Muscle layer of colon (tissue), 2 donors: Measurements from ENCODE around the gene SPC24.

ENCODE experiments used
- H3K27ac ChIP-seq: one replicate; pipeline ENCODE4 v1.7.0; 2013; ENCODE audit warnings: low read depth, mild to moderate bottlenecking, low read length, moderate library complexity
- H3K27me3 ChIP-seq, 2 donors: one replicate each; pipeline ENCODE4 v1.7.0; 2013; ENCODE audit warnings: low read length in 2 of 2, mild to moderate bottlenecking in 2 of 2; ENCODE audit not compliant: insufficient read depth in 2 of 2, control insufficient read depth in 1 of 2
- H3K36me3 ChIP-seq: one replicate; pipeline ENCODE4 v1.7.0; 2013; ENCODE audit warnings: mild to moderate bottlenecking, low read length; ENCODE audit not compliant: insufficient read depth
- H3K4me1 ChIP-seq: one replicate; pipeline ENCODE4 v1.7.0; 2013; ENCODE audit warnings: mild to moderate bottlenecking, low read length; ENCODE audit not compliant: insufficient read depth
- H3K4me3 ChIP-seq, 2 donors: one replicate each; pipeline ENCODE4 v1.7.0; 2013; ENCODE audit warnings: low read length in 2 of 2, low read depth in 1 of 2, mild to moderate bottlenecking in 1 of 2, moderate library complexity in 1 of 2
- H3K9ac ChIP-seq: one replicate; pipeline ENCODE4 v1.7.0; 2013; ENCODE audit warnings: low read length
- H3K9me3 ChIP-seq: one replicate; pipeline ENCODE4 v1.7.0; 2013; ENCODE audit warnings: mild to moderate bottlenecking, low read length
- donor health status: abdominal sarcoma.
- donor health status: Adenocarcinoma of cecum.

SPC24 gene

GRCh38 chr19:11155373-11156120, at the start of gene SPC24:
SPC24 (minus strand) TSS chr19:11155782; CDS start chr19:11155776, 6 bp downstream.
- Histone ChIP-seq H3K4me1 (peaks cover 51% of the 10 kb centered on the region), H3K4me3 (peak within 1 kb of the TSS; percentile 39 to 62), H3K27ac (peak within 1 kb of the TSS; percentile 35), H3K27me3 (no peaks in the 10 kb centered on the region), H3K36me3 (no peaks in the 10 kb centered on the region), H3K9me3 (no peaks in the 10 kb centered on the region), H3K9ac (no peak within 1 kb of the TSS)

DNA sequence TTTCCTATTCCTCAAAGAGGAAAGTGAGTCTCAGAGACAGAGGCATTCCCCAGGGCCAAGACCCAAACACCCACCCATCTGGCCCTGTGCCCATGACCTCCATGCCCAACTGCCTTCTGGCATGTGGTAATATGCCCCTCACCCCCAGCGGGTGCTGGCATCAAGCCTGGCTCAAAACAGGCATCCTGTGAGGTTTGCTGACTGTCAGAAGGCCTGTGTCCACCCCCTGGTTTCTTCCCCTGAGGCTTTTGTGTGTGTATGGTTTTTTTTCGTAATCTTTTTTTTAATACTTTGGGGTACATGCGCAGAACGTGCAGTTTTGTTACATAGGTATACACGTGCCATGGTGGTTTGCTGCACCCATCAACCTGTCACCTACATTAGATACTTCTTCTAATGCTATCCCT, 49.4 kb upstream of the SPC24 start:
- peaks cover 12% of the 10 kb centered on the region for H3K36me3 ChIP-seq
- peak overlapping the region; percentile 49 for H3K9ac ChIP-seq
- peak overlapping the region in 1 of 2 donors; percentile 57 for H3K4me3 ChIP-seq
- H3K4me1 ChIP-seq: peaks cover 28% of the 10 kb centered on the region
- peak overlapping the region; percentile 89 for H3K27ac ChIP-seq
- H3K27me3 ChIP-seq: no peaks in the 10 kb centered on the region
- no peaks in the 10 kb centered on the region for H3K9me3 ChIP-seq

DNA sequence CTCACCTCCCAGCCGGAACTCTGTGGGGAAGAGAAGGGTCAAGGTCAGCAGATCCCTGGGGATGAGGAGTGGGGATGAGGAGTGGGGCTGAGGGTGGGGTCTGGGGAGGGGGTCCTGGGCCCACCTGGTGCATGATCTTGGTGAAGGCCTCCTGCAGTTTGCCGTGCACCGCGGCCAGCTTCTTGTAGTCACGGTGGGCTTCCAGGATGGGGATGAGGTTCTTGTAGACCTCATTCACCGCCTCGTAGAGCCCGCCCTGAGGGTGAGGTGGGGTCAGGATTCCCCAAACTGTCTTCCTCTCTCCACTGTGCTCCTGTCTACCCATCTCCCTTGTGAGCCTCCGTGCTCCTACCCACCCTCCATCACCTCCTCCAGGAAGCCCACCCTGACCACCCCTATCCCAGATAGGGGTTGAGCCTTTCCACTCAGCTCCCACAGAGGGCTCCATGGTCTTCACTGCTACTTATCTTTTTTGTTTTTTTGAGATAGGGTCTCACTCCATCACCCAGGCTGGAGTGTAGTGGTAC, 48.6 kb upstream of the SPC24 start:
- Histone ChIP-seq H3K9me3 (no peaks in the 10 kb centered on the region), H3K4me3 (peak overlapping the region; percentile 21 to 57), H3K9ac (peak overlapping the region; percentile 49), H3K27me3 (no peaks in the 10 kb centered on the region), H3K36me3 (peaks cover 12% of the 10 kb centered on the region), H3K4me1 (peaks cover 28% of the 10 kb centered on the region), H3K27ac (peak overlapping the region; percentile 89)

GRCh38 chr19:11203194-11204075, 47.9 kb upstream of the SPC24 start:
- Histone ChIP-seq H3K9me3 (no peaks in the 10 kb centered on the region), H3K9ac (peak overlapping the region; percentile 49), H3K4me3 (peak overlapping the region; percentile 21 to 57), H3K4me1 (peaks cover 35% of the 10 kb centered on the region), H3K27me3 (no peaks in the 10 kb centered on the region), H3K36me3 (peaks cover 12% of the 10 kb centered on the region), H3K27ac (peak overlapping the region; percentile 89)

DNA sequence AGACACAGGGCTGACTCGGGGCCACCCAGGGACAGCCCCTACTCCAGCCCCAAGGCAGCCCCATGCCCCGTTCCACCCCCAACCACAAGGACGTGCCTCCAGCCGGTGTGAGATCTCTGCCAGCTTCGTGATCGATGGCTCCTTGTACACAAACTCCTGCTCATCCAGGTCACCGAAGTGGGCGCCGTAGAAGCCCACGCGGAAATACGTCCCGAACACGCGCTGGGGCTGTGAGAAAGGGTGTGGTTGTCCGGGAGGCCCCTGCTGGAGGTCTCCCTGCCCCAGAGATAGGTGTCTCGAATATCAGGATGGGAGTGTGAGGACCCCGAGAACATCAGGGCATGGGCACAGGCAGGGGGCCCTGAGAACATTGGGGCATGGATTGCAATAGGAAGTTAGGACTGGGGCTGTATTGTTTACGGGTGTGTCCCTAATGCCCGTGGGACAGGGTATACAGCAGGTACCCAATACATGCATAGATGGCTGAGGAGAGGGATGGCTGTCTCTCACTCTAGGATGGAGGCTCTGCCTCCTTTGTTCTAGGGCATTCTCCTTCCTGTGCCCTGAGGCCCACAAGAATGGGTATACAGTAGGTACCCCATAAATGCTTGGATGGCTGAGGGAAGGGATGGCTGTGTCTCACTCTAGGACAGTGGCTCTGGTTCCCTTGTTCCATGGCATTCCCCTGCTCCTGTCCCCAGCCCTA, 47.1 kb upstream of the SPC24 start:
- Histone ChIP-seq H3K27ac (peak overlapping the region; percentile 89), H3K4me3 (peak overlapping the region in 1 of 2 donors; percentile 26), H3K36me3 (peaks cover 12% of the 10 kb centered on the region), H3K27me3 (no peaks in the 10 kb centered on the region), H3K9me3 (no peaks in the 10 kb centered on the region), H3K9ac (peak overlapping the region; percentile 49), H3K4me1 (peaks cover 41% of the 10 kb centered on the region)

GRCh38 chr19:11201791-11202190, 46.2 kb upstream of the SPC24 start:
- Histone ChIP-seq H3K27ac (peak overlapping the region; percentile 89), H3K36me3 (peaks cover 12% of the 10 kb centered on the region), H3K4me3 (no peak overlapping the region), H3K9me3 (no peaks in the 10 kb centered on the region), H3K27me3 (no peaks in the 10 kb centered on the region), H3K9ac (no peak overlapping the region), H3K4me1 (peaks cover 41% of the 10 kb centered on the region)

- Histone ChIP-seq H3K27me3 (no peaks in the 10 kb centered on the region), H3K4me3 (no peak overlapping the region), H3K9me3 (no peaks in the 10 kb centered on the region), H3K4me1 (peaks cover 41% of the 10 kb centered on the region), H3K27ac (peak overlapping the region; percentile 34), H3K36me3 (peaks cover 11% of the 10 kb centered on the region), H3K9ac (no peak overlapping the region)
Measured at GRCh38 chr19:11200931-11201330, 45.3 kb upstream of the SPC24 start.

DNA sequence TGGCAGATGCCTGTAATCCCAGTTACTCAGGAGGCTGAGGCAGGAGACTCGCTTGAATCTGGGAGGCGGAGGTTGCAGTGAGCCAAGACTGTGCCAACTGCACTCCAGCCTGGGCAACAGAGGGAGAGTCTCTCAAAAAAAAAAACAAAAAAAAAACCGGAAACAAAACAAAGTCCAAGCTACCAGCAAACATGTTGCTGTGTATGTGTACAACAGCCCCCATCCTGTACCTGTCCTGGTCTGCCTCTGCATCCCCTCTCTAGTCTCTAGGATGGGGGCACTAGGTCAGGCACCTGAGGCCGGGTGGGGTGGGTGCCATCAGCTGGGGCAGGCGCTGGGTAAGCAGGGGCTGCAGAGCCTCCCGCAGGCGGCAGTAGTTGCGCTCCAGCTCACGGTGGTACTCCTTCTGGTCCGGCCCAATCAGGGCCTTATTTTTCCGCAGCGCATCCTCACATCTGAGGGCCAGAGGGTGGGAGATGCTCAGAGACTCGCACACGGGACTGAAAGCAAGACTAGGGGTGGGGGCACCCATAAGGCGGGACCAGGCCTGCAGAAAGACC, 44.5 kb upstream of the SPC24 start:
- no peak overlapping the region for H3K9ac ChIP-seq
- peaks cover 43% of the 10 kb centered on the region for H3K4me1 ChIP-seq
- no peak overlapping the region for H3K27ac ChIP-seq
- H3K4me3 ChIP-seq: no peak overlapping the region
- peaks cover 8% of the 10 kb centered on the region for H3K36me3 ChIP-seq
- H3K9me3 ChIP-seq: no peaks in the 10 kb centered on the region
- no peaks in the 10 kb centered on the region for H3K27me3 ChIP-seq

DNA sequence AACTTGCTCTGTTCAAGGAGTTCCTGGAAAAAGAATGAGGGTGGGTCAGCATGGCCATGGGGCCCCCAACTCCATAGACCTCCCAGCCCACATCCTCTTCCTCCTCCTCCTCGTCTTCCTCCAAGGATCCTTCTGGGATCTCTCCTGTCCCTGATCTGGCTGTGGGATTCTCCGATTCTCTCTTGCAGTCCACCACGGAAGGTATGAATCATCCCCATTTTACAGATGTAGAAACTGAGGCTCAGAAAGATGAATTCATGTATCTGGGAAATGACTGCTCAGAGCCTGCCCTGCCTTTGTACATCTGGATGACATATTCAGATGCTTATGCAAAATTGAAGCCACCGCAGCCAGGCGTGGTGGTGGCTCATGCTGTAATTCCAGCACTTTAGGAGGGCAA, 43.9 kb upstream of the SPC24 start:
- no peaks in the 10 kb centered on the region for H3K27me3 ChIP-seq
- H3K9ac ChIP-seq: no peak overlapping the region
- no peaks in the 10 kb centered on the region for H3K9me3 ChIP-seq
- H3K4me1 ChIP-seq: peaks cover 43% of the 10 kb centered on the region
- H3K4me3 ChIP-seq: no peak overlapping the region
- peaks cover 8% of the 10 kb centered on the region for H3K36me3 ChIP-seq
- H3K27ac ChIP-seq: peak overlapping the region; percentile 72

GRCh38 chr19:11198769-11199424, 43.3 kb upstream of the SPC24 start:
- no peaks in the 10 kb centered on the region for H3K27me3 ChIP-seq
- peaks cover 44% of the 10 kb centered on the region for H3K4me1 ChIP-seq
- no peak overlapping the region for H3K9ac ChIP-seq
- H3K27ac ChIP-seq: peak overlapping the region; percentile 72
- no peak overlapping the region for H3K4me3 ChIP-seq
- no peaks in the 10 kb centered on the region for H3K9me3 ChIP-seq
- peaks cover 13% of the 10 kb centered on the region for H3K36me3 ChIP-seq
